Stimulated activated CD4-positive, alpha-beta T cell treated with anti-CD3 and anti-CD28 coated beads, Interleukin-15, amount 100 ng/mL, for 24 hours (primary cell): Measurements from ENCODE around the gene C16orf87.
A peak's percentile ranks its signal among the peaks of the same experiment; 100 is the strongest.

ENCODE experiments used
- DNase-seq: peaks from one replicate; pipeline ENCODE4 v3.0.0-alpha.2; 2020

The C16orf87 gene

DNA sequence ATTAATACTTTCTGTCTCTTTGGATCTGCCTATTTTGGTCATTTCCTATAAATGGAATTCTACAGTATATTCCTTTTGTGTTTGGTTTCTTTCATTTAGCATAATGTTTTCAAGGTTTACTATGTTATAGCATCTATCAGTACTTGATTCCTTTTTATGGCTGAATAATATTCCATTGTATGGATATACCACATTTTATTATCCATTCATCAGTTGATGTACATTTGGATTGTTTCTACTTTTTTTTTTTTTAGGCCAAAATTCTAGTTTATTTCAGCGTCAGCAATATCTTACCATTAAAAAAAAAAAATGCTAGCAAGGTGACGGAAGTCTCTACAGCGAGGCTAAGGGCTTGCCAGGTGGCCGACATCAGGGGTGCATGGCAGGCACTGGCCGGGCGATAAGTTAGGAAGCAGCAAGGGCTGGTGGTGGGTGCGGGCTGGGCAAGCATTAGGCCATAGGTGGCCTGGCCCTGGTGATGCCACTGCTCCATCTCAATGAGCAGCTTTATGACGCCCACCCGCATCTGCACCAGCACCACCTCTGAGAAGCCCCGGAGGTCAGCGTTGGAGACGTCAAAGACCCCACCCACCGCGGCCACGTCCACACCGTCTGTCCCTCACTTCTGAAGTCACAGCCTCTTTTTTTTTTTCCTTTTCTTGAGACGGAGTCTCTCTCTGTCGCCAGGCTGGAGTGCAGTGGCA lies 11.4 kb upstream of the C16orf87 start:
- DNase-seq, result no peak

DNA sequence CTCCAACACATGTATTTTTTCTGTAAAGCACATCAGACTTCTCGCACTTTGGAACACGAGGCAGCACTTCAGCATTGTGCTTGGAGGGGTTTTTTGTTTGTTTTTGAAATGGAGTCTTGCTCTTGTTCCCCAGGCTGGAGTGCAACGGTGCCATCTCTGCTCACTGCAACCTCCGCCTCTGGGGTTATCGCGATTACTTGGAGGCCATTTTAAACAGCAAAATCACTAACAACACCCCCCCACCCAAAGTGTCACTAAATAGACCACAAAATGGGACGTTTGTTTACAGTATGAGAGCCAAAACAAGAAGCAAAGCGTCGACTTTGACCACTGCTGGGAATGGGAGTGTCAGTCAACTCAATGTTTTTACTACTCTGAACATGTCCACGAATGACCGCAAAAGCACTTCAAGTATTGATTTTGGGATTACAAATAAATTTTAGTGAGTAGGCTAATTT lies 9.0 kb upstream of the C16orf87 start:
- no peak for DNase-seq

DNA sequence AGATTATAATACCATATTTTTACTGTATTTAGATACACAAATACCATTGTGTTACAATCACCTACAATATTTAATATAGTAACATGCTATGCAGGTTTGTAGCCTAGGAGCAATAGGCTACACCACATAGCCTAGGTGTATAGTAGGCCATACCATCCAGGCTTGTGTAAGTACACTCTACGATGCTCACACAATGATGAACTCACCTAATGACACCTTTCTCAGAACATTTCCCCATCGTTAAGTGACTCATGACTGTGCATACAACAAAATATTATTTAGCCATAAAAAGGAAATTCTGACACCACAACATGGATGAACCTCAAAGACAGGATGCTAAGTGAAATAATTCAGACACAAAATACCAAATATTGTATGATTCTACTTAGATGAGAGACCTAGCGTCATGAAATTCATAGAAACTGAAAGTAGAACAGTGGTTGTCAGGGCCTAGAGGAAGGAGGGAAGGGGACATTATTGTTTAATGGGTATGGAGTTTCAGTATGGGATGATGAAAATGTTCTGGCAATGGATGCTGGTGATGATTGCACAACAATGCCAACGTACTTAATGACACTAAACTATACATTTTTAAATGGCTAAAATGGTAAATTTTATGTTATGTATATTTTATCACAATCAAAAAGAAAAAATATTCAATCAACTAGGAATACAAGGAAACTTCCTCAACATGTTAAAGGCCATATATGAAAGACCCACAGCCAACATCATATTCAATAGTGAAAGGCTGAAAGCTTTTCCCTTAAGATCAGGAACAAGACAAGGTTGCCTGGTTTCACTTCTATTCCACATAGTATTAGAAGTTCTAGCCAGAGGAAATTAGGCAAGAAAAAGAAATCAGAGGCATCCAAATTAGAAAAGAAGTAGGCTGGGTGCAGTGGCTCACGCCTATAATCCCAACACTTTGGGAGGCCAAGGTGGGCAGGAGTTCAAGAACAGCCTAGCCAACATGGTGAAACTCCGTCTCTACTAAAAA lies 5.9 kb upstream of the C16orf87 start:
- no peak for DNase-seq

DNA sequence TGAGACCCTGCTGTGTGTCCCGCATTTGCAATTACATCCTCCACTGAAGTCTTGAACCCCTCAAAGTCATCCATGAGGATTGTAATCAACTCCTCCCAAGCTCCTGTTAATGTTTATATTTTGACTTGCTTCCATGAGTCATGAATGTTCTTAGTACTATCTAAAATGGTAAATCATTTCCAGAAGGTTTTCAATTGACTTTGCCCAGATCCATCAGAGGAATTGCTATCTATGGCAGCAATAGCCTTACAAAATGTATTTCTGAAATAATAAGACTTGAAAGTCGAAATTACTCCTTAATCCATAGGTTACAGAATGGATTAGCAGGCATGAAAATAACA lies 2.5 kb upstream of the C16orf87 start:
- DNase-seq, result no peak

DNA sequence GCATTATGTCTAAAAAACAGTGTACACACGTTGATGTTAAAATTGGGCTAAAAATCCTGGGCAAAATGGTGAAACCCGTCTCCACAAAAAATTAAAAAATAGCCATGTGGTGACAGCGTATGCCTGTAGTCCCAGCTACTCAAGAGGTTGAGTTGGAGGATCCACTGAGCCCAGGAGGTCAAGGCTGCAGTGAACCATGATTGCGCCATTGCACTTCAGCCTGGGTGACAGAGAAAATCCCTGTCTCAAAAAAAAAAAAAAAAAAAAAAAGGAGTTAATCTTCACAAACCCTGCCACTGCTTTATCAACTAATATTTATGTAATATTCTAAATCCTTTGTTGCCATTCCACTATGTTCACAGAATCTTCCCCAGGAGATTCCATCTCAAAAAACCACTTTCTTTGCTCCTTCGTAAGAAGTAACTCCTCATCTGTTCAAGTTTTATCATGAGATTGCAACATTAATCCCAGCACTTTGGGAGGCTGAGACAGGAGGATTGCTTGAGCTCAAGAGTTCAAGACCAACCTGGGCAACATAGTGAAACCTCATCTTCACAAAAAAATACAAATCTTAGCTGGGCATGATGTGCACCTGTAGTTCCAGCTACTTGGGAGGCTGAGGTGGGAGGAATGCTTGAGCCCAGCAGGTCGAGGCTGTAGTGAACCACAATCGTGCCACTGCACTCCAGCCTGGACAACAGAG lies 1.9 kb upstream of the C16orf87 start:
- no peak for DNase-seq

- DNase-seq, result peak; percentile 38
These were observed 521 bp downstream of the C16orf87 start for GRCh38 chr16:46830417-46830901.

DNA sequence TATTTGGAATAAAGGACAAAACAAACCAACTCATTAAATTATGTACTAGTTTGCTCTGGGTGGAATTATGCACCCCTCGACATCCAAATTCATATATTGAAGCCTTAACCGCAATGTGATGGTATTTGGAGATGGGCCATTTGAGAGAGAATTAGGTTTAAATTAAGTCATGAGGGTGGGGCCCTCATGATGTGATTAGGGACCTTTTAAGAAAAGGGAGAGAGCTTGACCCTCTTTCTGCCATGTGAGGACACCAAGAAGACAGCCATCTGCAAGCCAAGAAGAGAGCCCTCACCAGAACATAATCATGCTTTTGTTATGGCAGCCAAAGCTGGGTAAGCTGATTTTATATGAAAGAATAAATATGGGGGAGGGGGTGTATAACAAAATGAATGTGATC lies 2.0 kb downstream of the C16orf87 start:
- DNase-seq, result no peak

DNA sequence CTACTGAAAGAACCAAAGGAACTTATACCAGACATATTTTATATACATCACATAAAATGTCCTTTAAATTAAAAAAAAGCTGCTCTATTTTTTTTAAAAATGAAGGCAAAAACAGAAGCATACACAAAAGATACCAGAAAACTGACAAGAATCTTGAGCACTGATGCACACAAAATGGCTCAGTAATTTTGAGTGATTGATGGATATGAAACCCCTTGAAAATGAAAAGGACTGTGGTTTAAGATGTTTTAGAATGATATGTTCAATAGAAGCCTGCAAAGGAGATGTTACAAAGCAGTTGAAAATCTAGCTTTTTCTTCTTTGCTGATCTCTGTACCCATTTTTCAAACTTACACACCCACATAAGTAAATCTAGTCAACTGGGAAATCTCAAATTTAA lies 2.7 kb downstream of the C16orf87 start:
- no peak for DNase-seq

DNA sequence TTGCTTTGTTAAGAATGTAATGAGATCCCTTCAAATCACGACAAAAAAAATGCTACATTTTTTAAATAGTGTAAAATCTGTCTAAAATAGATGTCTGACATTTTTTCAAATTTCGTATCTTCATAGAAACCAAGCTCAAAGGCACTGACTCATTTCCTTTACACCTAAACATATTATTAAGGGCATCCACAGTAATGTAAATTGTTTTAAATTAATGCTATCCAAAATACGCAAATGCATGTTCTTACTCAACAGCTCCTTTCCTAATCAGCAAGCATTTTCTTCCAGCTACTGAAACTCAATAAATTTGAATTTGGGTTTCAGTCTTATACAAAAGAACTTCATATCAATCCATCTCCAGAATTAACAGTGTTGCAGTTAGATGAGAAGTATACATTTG lies 4.3 kb downstream of the C16orf87 start:
- no peak for DNase-seq

- DNase-seq, result peak; percentile 50
These were observed 8.7 kb downstream of the C16orf87 start for GRCh38 chr16:46822270-46822669.

DNA sequence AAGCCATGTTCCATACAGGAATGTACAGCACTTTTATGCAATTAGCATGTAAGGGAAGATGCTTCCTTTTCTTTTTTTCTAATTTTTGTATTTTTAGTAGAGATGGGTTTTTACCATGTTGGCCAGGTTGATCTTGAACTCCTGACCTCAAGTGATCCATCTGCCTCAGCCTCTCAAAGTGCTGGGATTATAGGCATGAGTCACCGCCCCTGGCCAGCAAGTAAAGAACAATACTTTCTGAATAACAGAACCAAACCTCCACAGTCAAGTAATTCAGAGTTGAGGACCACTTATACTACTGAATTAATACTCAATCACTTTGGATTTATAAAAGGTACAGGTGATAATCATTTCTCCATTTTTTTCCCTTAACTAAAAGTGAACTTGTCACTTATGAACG lies 13.0 kb downstream of the C16orf87 start:
- no peak for DNase-seq

- no peak for DNase-seq
These were observed 16.2 kb downstream of the C16orf87 start for GRCh38 chr16:46814790-46815189.

DNA sequence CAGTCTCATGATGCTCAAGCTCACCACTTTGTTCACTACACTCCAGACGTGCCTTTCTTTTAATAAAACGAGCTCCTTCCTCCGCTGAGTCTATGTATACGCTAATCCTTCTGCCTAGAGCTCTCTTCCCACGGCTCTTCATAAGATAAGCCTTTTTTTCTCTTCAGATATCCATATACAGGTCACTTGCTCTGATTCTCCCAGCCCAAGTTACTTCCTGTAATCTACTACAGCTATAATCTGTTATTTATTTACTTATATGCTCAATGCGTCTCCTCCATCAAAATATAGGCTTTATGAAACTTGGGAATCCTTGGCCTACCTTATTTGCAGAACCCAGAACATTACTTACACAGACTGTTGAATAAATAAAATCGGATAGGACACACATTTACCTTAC lies 17.4 kb downstream of the C16orf87 start:
- no peak for DNase-seq

DNA sequence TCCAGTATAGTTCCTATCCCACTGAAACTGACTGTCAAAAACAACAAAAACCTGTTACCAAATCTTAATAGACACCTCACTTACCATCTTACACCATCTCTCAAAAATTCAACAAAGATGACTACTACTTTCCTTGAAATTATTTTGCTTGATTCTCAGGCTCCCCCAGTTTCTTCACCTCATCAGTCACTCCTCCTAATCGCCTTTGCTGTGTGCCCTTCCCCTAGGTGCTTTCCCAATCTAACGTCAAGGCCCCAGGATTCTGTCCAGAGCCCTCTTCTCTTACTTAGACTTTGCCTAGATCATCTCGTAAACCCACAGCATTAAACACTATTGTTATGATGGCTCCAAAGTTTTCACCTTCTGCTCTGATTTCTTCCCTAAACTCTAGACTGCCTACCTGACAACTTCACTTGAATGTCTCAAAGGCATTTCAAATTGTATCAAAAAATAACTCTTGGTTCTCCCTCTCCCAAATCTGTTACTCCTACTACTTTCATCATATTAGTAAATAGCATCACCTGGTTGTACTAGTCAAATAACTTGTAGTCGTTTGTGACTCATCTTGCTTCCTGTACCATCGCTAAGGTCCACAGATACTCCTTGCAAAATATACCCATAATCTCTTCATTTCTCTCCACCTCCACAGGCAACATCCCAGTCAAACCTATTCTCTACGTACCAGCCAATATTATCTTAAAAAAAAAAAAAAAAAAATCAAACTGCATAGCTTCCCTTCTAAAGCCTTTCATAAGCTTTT lies 18.0 kb downstream of the C16orf87 start:
- peak; percentile 21 for DNase-seq

DNA sequence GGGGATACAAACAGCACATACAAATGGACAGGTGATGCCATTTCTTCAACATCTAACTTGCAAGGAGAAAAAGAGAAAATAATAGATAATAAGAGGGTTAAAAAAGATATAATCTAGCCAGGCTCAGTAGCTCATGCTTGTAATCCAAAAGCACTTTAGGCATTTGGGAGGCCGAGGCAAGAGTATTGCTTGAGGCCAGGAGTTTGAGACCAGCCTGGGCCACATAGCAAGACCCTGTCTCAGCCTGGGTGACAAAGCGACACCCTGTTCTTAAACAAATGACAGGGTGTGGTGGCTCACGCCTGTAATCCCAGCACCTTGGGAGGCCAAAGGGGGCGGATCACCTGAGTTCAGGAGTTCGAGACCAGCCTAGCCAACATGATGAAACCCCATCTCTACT lies 19.3 kb downstream of the C16orf87 start:
- DNase-seq, result no peak

GRCh38 chr16:46808997-46809396 lies 22.0 kb downstream of the C16orf87 start:
- DNase-seq, result no peak

DNA sequence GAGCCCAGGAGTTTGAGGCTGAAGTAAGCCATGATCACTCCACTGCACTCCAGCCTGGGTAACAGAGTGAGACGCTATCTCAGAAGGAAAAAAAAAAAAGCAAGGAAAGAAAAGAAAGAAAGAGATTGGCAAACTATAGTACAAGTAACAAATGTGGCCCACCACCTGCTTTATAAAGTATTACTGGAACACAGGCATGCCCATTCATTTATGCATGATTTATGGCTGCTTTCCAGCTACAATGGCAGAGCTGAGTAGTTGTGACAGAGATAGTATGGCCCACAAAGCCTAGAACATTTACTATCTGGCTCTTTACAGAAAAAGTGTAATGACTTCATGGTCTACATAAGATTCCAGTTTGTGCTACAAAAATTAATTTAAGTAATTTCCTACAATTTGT lies 23.6 kb downstream of the C16orf87 start:
- no peak for DNase-seq

DNA sequence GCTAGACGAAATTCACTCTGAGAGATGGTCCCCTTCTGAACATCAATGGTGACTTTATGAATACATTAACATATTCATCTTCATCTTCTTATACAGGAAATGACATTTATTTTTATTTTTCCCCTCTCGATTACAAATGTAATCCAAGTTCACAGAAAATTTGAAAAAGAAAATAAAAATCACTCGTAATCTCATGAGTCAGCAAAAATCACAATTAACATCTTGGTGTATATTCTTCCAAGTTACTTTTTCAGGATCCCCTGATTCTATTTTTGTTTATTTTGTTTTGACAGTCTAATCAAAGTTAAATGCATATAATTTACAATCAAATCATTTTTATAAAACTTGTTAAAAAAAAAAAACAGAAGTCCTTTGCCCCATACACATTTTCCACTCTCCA lies 27.6 kb downstream of the C16orf87 start:
- DNase-seq, result no peak

DNA sequence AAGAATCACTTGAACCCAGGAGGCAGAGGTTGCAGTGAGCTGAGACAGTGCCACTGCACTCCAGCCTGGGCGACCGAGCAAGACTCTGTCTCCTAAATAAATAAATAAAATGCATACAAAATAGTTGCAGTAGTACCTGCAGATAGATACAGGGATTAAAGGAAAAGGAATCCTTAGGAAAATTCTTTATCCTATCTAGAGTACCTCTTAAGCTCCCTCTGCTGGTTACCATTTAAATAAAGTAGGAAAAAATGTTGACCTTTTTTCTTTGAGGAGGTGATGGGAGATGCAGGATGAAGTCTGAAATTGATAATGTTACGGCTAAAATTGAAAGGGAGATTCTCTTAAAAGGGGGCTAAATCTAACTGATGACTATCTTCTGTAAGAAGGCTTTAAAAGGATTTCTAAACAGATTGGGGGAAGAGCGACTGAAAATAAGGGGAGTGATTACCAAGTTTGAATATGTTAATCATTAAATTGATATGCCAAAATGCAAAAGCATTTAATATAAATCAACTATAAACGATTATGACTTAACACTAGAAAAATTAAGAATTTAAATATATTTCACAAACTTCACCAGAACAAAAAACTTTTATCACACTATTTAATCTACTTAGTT lies 29.4 kb downstream of the C16orf87 start:
- no peak for DNase-seq

DNA sequence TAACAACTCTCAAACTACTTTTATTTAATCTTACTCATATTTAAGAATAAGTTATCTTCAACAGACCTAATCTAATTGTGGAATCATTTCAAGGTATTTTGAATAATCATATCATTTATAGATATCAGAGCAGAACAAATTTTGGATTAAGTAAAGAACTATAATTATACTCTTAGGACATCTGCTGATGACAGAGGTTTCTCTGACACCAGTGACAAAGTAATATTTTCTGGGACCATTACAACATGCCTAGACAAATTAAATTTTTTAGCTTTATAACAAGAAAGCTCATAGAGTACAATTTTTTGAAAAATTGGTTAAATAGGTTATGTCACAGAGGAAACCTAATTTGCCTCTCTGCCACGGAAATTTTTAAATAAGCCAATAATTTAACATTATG lies 30.5 kb downstream of the C16orf87 start:
- no peak for DNase-seq

DNA sequence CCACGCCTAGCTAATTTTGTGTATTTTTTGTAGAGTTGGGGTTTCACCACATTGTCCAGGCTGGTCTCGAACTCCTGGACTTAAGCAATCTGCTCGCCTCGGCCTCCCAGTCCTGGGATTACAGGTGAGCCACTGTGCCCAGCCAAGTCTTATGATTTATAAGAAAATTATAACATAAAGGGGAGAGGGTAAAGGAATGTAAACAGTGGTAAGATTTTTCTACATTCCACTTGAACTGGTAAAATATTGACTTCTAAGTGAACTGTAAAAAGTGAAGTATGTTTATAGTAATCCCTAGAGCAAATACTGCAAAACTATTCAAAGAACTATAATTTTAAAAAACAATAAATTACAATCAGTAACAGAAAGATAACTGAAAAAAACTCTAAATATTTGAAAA lies 33.5 kb downstream of the C16orf87 start:
- no peak for DNase-seq

DNA sequence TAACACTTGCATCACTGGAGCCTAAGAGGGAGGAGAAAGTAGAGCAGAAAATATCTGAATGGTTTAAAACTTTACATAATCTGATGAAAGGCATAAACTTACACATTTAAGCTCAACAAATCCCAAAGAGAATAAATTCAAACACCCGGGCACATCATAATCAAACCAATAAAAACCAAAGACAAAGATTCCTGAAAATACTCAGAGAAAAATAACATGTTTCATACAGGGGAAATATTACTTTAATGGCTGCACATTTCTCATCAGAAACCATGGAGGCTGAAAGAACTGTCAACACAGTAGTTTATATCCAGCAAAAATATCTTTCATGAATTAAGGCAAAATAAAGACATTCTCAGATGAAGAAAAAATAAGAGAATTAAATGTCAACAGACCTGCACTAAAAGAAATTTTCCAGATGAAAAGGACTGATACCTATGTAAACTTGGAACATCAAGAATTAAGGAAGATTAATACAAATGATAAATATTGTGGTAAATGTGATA lies 34.2 kb downstream of the C16orf87 start:
- DNase-seq, result no peak
